CD4-positive, alpha-beta T cell treated with Interleukin-10 for 1 hour (primary cell): Measurements from ENCODE around the gene JAZF1.
"Not testable (repeated sequence)": the region's sequence is repeated elsewhere in the genome, so short reads cannot be mapped to it uniquely, and the experiment has no call there.

Experiments used
- DNase-seq: peaks from one replicate; pipeline ENCODE4 v3.0.0-alpha.2; 2020

JAZF1 gene

GRCh38 chr7:28033386-28033785 lies 147.2 kb downstream of the JAZF1 start:
- DNase-seq = no peak

GRCh38 chr7:28032738-28033380 lies 147.7 kb downstream of the JAZF1 start:
- no peak for DNase-seq

- DNase-seq = no peak
These were observed 151.5 kb downstream of the JAZF1 start for GRCh38 chr7:28029051-28029450.

- DNase-seq = no peak
These were observed 152.1 kb downstream of the JAZF1 start for GRCh38 chr7:28028471-28028870.

- DNase-seq = no peak
These were observed 154.4 kb downstream of the JAZF1 start for GRCh38 chr7:28026237-28026636.

GRCh38 chr7:28024786-28025334 lies 155.7 kb downstream of the JAZF1 start:
- DNase-seq = no peak

GRCh38 chr7:28020302-28020940 lies 160.2 kb downstream of the JAZF1 start:
- DNase-seq = peak; percentile 67

GRCh38 chr7:28018856-28019465 lies 161.6 kb downstream of the JAZF1 start:
- no peak for DNase-seq

- DNase-seq = no peak
These were observed 162.1 kb downstream of the JAZF1 start for GRCh38 chr7:28018446-28018845.

- DNase-seq = no peak
These were observed 162.6 kb downstream of the JAZF1 start for GRCh38 chr7:28018020-28018419.

GRCh38 chr7:28017372-28017771 lies 163.2 kb downstream of the JAZF1 start:
- no peak for DNase-seq

- no peak for DNase-seq
These were observed 164.3 kb downstream of the JAZF1 start for GRCh38 chr7:28016297-28016696.

GRCh38 chr7:28015169-28015568 lies 165.4 kb downstream of the JAZF1 start:
- DNase-seq = no peak

- DNase-seq = not testable (repeated sequence)
These were observed 166.3 kb downstream of the JAZF1 start for GRCh38 chr7:28014340-28014739.

GRCh38 chr7:28013441-28013840 lies 167.2 kb downstream of the JAZF1 start:
- DNase-seq = no peak

GRCh38 chr7:28013019-28013418 lies 167.6 kb downstream of the JAZF1 start:
- DNase-seq = no peak

GRCh38 chr7:28008911-28009310 lies 171.7 kb downstream of the JAZF1 start:
- no peak for DNase-seq

GRCh38 chr7:28008171-28008570 lies 172.4 kb downstream of the JAZF1 start:
- DNase-seq = no peak

GRCh38 chr7:28006491-28006890 lies 174.1 kb downstream of the JAZF1 start:
- DNase-seq = no peak

GRCh38 chr7:28005847-28006231 lies 174.8 kb downstream of the JAZF1 start:
- no peak for DNase-seq

- DNase-seq = no peak
These were observed 175.3 kb downstream of the JAZF1 start for GRCh38 chr7:28005075-28005846.

GRCh38 chr7:28003408-28003807 lies 177.2 kb downstream of the JAZF1 start:
- DNase-seq = no peak

GRCh38 chr7:28002638-28003037 lies 178.0 kb downstream of the JAZF1 start:
- no peak for DNase-seq
